ENCODE measurements around the gene FBLN7.

The FBLN7 gene

GRCh38 chr2:112157472-112157871, 19.3 kb downstream of the FBLN7 start:
- no peak for TF ChIP-seq CTCF (IDR thresholded peaks at IDR 0.05; ENCODE audit: control insufficient read depth, extremely low read depth, insufficient read depth)
- DNase-seq (ENCODE audit: low read depth), result no peak
- no peak overlapping the region for H3K4me3 ChIP-seq (ENCODE audit: low read depth, low read length)

- H3K4me3 ChIP-seq (ENCODE audit: low read depth, low read length), result no peak overlapping the region
- TF ChIP-seq CTCF (IDR thresholded peaks at IDR 0.05; ENCODE audit: control insufficient read depth, extremely low read depth, insufficient read depth), result no peak
- no peak for DNase-seq (ENCODE audit: low read depth)
Measured at GRCh38 chr2:112159454-112159921, 21.3 kb downstream of the FBLN7 start.

- TF ChIP-seq CTCF (IDR thresholded peaks at IDR 0.05; ENCODE audit: control insufficient read depth, extremely low read depth, insufficient read depth), result no peak
- no peak overlapping the region for H3K4me3 ChIP-seq (ENCODE audit: low read depth, low read length)
Measured at GRCh38 chr2:112160283-112161250, 22.4 kb downstream of the FBLN7 start.

GRCh38 chr2:112161431-112162145, 23.4 kb downstream of the FBLN7 start:
- H3K4me3 ChIP-seq (ENCODE audit: low read depth, low read length), result no peak overlapping the region
- TF ChIP-seq CTCF (IDR thresholded peaks at IDR 0.05; ENCODE audit: control insufficient read depth, extremely low read depth, insufficient read depth), result no peak
- DNase-seq (ENCODE audit: low read depth), result no peak

More at GRCh38 chr2:112160283-112161250, 22.4 kb downstream of the FBLN7 start:
- no peak for DNase-seq (ENCODE audit: low read depth)

GRCh38 chr2:112162341-112162740, 24.2 kb downstream of the FBLN7 start:
- H3K4me3 ChIP-seq (ENCODE audit: low read depth, low read length), result no peak overlapping the region
- DNase-seq (ENCODE audit: low read depth), result no peak
- TF ChIP-seq CTCF (IDR thresholded peaks at IDR 0.05; ENCODE audit: control insufficient read depth, extremely low read depth, insufficient read depth), result no peak

GRCh38 chr2:112162956-112163355, 24.8 kb downstream of the FBLN7 start:
- DNase-seq (ENCODE audit: low read depth), result no peak
- H3K4me3 ChIP-seq (ENCODE audit: low read depth, low read length), result no peak overlapping the region
- no peak for TF ChIP-seq CTCF (IDR thresholded peaks at IDR 0.05; ENCODE audit: control insufficient read depth, extremely low read depth, insufficient read depth)

Data from LNCaP clone FGC (cell line).